NCI-H1417 (cell line): ENCODE data around the gene SETDB2.

Source experiments
- DNase-seq, 3 experiments: peaks; one replicate each; lab custom pipeline; 2025; lab: John Stamatoyannopoulos, UW

The SETDB2 gene

DNA sequence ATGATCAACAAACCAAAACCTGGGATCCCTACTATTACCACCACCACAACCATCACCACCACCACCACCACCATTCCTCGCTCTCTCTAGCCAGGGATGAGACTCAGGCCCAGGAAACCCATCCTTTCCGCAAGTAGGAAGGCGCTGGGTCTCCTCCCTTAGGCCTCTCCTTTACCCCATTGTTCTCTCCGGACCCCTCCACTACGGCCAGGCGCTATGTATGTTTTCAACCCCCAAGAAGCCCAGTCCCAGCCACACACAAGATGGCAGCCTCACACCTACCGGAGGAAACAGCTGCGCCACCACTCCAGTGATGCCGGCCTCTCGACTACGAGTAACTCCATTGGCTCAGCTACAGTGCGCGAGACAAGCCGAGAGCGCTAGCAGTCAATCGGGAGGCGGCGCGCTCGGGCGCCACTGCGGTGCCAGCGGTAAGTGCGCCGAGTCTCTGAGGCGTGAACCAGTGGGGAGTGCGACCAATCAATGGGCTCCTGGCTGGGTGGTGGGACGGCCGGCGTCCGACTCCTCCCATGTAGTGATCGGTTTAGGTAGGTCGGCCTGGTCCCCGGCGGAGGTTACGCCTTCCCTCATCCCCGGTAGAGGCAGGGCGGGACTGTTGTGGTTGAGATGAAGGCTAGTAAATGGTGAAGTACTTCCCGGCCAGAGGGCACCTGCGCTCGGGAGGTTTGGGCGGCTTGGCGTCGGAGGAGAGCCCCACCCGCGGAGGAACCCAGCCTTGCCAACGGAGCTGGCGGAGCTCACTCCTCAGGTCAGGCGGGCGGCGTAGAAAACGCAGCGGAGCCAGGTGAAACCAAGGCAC, at the start of gene SETDB2, which contains the start of gene CAB39L:
TSS of gene SETDB2 (plus strand) at position 571 of the 820 bp plus-strand sequence. CDS start 7,620 bp downstream, outside the sequence.
TSS of gene CAB39L (minus strand) at position 361 of the 820 bp plus-strand sequence. CDS start 61,154 bp downstream, outside the sequence.
- DNase-seq, result peak; percentile 97 to 99 (median 98)

DNA sequence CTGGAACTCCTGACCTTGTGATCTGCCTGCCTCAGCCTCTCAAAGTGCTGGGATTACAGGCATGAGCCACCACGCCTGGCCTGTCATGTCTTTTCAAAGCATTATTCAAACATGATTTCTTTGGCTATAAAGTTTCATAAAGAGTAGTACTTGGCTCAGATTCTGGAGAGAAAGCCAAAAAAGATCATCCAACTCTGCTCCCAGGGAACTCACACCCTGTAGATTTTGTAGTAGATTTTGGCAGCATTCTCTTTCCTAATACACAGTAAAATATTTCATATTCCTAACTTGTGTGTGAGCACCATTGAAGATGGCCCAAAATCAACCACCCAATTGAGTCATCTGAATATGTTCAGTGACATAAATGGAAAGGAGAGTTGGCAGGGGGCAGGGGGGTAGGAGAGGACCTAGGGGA, 48.6 kb upstream of the SETDB2 start:
- no peak for DNase-seq

DNA sequence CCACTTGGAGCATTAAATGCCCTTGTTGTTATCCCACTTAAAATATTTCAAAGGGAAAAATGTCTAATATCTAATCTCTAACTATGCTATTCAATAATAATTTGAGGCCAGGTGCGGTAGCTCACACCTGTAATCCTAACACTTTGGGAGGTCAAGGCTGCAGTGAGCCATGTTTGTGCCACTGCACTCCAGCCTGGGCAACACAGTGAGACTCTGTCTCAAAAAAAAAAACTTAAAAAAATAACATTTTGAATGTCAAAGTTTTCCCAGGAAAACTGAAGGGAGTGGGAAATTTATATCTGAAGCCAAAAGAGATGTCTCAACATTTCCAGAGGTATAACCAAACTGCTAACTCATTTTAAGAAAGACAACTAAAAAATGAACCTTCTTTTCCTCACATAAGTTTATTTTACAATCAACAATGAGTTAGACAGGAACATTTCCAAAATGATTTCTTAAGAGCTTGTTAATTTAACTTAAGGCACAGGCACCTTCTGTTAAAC, 48.1 kb upstream of the SETDB2 start:
- DNase-seq, result no peak

GRCh38 chr13:49399801-49400472, 44.1 kb upstream of the SETDB2 start:
- DNase-seq, result no peak

DNA sequence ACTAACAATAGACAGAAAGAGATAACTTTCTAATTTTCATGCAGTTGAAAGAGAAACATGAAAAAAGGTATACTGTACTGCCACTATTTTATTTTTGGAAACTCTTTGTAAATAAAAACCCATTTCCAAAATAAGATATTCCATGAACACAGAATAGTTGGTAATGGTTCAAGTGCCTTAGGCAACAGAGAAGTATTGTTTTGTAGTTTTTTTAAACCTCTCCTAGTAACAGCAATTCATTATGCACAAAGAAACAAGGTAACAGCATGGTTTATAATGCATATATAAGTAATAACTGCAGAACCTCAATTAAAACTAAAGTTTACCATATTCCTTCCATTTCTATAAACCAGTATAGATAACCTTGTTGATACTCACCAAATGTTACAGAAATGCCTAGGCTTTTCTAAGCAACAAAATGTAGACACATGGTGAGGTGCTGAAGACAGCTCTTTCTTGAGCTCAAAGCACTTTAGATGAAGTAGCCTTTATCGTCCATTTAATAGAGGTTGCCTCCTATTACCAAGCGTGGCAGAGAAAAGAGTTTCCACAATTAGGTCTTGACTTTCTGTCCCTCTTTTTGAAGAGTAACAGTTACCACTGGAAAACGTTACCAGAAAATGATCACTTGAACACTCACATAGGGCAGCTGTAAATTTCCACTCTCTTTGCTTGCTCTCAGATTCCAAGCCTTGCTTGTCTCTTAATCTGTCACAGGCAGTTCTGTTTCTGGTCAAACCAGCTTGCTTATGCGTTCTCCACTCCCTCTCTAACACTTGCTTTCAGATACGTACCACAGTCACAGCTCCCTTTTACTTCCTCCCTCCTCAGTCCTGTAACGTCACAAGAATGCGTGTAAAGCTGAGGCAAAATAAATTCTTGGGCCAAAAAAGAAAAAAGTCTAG, 43.1 kb upstream of the SETDB2 start:
- DNase-seq, result no peak

- DNase-seq, result no peak
These were observed 39.9 kb upstream of the SETDB2 start for GRCh38 chr13:49403996-49404702.

GRCh38 chr13:49404703-49405020, 39.4 kb upstream of the SETDB2 start:
- DNase-seq, result no peak

DNA sequence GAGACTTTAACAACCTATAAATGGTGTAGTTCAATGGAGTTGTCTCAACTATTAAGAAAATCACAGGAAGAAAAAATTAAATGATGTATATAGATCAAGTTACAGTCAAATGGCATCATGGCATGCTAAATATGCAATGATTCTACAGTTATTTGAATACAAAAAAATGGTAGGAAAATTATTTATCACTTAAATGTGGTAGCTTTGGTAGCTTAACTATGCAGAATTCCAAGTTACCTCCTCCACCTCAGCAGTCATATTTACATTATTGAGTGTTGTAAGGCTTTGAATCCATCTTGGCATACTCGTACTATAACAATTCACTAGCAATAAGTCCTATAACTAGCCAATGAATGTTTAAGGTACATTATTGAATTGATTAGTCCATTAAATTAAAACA, 37.0 kb upstream of the SETDB2 start:
- no peak for DNase-seq

DNA sequence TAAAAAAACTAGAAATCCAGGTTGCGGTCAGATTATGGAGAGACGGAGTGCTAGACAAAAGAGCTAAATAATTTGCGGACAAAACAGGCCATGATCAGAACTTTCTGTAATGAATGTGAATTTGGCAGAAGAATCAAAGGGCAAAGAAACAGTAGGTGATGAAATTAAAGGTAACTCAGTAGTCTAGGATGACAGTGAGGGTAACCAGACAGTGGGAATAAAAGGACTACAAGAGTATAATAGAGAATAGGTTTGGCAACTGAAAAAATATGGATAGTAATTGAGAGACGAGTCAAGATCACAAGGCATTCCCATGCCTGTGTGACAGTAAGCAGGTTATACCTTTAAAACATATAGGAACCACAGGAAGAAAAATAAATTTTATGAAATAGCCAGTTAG, 36.1 kb upstream of the SETDB2 start:
- DNase-seq, result no peak

DNA sequence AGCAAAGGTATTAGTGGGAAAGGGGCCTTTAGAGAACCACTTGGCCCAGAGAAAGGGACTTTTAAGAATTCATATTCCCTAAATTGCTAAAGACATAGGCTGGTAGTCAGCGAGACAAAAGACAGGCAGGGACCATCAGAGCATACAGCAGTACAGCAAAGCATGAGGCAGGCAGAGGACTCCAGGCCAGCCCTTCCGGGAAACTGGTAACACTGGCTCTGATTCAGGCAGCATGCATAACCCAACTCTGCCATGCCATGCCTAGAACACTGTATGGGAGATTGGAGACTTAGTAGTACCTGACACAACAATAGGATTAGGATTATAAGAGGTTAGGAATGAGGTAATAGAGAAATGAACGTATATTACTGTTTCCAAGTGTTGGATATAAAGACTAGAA, 35.1 kb upstream of the SETDB2 start:
- no peak for DNase-seq

GRCh38 chr13:49410006-49410405, 34.1 kb upstream of the SETDB2 start:
- no peak for DNase-seq

DNA sequence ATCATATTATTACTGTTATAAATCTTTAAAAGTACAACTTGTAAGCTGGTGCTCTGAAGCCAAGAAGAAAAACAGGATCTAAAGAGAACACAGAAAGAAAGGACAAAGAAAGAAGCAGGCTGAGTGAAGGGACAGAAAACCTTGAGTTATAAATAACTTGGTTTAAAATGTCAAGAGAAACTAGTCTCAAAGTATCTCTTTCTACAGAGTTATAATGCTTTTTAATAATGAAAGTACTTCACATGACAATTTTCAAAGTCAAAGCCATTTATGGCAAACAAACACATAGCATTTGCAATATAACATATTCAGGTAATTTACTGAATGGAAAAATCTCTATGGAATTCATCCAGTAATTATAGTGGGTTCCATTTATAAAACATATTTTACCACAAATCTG, 33.6 kb upstream of the SETDB2 start:
- DNase-seq, result no peak

DNA sequence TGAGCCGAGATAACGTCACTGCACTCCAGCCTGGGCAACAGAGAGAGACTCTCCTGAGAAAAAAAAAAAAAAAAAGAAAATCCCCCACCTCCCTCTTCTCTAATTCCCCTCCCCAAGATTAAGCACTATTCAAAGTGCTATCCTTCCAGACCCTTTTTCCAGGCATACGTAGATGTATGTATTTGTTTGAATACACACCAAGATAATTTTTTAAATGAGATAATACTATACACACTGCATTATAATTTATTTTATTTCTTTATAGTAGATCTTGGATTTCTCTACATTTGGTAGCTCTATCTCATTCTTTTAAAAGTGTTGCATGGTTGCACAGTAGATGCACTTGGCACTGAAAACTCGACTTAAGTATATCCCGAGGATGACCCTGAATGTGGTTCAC, 32.7 kb upstream of the SETDB2 start:
- no peak for DNase-seq

DNA sequence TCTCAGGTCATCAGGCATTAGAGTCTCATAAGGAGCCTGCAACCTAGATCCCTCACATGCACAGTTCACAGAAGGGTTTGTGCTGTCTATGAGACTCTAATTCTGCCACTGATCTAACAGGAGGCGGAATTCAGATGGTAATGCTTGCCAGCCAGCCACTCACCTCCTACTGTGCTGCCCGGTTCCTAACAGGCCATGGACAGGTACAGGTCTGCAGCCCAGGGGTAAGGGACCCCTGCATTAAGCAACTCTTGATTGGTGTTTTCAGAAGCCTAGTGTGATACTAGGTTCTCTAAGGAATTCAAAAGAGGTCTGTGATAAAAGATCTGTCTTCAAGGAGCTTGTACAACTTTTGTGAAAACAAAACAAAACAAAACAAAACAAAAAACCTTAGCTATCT, 31.3 kb upstream of the SETDB2 start:
- no peak for DNase-seq

GRCh38 chr13:49417161-49417560, 26.9 kb upstream of the SETDB2 start:
- DNase-seq, result no peak

DNA sequence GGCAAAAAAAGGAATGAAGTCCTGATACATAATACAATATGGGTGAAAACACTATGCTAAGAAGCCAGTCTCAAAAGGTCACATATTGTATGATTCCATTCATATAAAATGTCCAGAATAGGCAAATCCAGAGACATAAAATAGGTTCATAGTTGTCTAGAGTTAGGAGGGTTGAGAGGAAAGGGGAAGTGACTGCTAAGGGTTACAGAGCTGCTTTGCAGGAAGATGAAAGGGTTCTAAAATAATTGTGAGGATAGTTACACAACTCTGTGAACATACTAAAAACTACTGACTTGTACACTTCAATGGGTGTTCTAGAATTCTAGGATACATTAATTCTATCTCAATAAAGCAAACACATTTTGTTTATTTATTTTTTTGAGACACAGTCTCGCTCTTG, 25.9 kb upstream of the SETDB2 start:
- DNase-seq, result no peak

DNA sequence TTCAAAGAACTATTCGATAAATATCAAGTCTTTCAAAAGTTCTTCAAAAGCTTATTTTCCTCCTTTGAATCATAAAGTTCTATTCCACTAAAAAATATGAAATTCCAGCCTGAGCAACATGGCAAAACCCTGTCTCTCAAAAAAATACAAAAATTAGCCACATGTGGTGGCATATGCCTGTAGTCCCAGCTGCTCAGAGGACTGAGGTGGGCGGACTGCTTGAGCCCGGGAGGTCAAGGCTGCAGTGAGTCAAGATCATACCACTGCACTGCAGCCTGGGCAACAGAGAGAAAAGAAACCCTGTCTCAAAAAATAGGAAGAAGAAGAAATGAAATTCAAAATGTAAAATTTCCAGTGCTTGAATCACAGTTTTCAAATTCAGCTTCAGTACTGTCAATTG, 24.8 kb upstream of the SETDB2 start:
- DNase-seq, result no peak

DNA sequence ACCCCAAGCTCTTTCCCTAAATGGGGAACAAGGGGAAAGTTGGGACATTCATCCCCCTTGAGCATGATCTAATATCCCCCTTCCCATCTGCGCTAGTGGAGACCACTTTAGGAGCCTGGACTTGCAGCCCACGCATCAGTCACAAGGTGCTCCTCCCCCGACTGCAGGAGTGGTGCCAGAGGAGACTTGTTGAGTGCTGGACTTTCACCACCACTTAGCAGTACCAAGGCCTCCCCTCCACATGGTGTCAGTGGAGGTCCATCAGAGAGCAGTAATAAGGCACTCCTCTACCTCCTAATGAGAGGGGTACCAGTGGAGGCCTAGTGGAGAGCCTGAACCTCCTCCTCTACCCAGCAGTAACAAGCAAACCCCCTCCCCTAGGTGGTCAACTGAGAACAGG, 22.7 kb upstream of the SETDB2 start:
- peak in 1 of 3 experiments; percentile 3 for DNase-seq

- DNase-seq, result no peak
These were observed 20.0 kb upstream of the SETDB2 start for GRCh38 chr13:49424011-49424560.

- no peak for DNase-seq
These were observed 15.9 kb upstream of the SETDB2 start for GRCh38 chr13:49428041-49428763.

DNA sequence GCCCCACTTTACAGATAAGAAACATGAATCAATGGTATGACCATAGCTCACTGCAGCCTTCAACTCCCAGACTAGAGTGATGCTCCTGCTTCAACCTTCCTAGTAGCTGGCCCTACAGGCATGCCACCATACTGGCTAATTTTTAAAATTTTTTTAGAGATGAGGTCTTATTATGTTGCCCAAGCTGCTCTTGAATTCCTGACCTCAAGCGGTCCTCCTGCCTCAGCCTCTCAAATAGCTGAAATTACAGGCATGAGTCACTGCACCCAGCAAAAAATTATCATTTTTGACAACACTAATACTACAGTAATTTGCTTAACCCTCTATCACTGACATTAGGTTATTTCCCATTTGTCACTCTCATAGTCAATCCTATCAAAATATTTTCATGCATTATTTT, 15.0 kb upstream of the SETDB2 start:
- DNase-seq, result no peak
